VCaP (cell line): ENCODE measurements around the gene TSPO2.

Experiments
- H3K27ac ChIP-seq: fragments of 450-650 bp; 2 replicates; pipeline ENCODE4 v1.5.1; 2017
- CTCF ChIP-seq: fragments of 450-650 bp; conservative IDR thresholded peaks from 2 replicates; pipeline ENCODE4 v1.5.1; 2017; ENCODE audit warnings: mild to moderate bottlenecking, moderate library complexity

TSPO2 gene

GRCh38 chr6:41046084-41046483, 3.8 kb downstream of the TSPO2 start:
- TF ChIP-seq CTCF, result no peak

DNA sequence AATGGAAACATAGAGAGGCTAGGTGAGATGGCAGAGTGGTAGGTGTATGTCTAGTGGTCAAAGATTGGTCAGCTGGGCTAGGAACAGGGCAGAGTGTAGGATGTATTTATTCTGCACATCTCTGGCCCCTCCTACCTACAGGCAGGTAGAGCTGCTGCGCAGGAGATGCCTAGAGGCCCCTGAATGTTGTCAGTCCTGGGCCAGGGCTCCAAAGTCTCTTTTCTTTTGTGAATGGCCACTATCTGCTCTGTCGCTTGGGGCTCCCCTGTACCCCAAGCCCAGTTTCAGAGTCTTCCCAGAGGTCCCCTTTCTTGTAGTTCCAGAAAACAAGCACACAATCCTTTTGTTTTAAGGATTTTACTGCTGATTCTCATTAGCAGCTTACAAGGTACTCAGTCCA, 5.0 kb downstream of the TSPO2 start:
- no peak for TF ChIP-seq CTCF
- H3K27ac ChIP-seq, result no peak overlapping the region

More at GRCh38 chr6:41046084-41046483, 3.8 kb downstream of the TSPO2 start:
- H3K27ac ChIP-seq, result no peak overlapping the region

GRCh38 chr6:41047745-41048732, 5.8 kb downstream of the TSPO2 start:
- no peak overlapping the region for H3K27ac ChIP-seq
- no peak for TF ChIP-seq CTCF

GRCh38 chr6:41049521-41049920, 7.3 kb downstream of the TSPO2 start:
- H3K27ac ChIP-seq, result no peak overlapping the region
- TF ChIP-seq CTCF, result no peak

DNA sequence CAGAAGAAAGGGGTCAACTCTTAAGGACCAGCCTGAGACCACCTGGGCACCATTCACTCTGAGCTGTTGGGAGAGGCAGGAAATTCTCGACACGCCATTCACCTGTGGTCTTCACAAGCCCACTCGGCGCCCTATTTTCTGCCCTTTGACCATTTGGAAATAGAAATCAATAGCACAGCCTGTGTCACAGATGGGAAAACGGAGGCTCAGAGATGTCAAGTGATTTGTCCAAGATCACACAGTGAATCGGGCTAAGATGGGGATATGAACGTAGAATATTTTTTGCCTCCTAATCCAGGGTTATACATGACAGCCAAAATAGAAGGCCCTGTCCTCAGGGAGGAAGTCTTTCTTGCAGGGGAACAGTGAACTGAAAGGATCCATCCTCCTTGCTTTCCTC, 7.7 kb downstream of the TSPO2 start:
- no peak overlapping the region for H3K27ac ChIP-seq
- TF ChIP-seq CTCF, result no peak

DNA sequence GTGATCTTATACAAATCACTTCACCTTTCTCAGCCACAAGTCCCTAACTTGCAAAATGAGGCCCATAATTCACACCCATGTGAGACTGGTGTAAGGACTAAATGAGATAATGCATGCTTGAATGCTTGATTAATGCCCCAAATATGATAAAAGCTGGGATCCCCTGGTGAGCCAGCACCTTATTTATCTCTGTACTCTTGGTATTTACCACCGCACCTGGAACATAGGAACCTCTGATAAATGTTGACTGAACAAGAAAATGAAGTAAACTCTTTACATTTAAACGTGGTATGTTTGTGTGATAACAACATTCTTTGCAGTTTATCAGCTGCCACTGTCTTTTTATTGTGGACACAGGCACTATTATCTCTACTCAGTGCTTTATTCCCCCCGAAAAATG, 8.3 kb downstream of the TSPO2 start:
- no peak overlapping the region for H3K27ac ChIP-seq
- TF ChIP-seq CTCF, result no peak

DNA sequence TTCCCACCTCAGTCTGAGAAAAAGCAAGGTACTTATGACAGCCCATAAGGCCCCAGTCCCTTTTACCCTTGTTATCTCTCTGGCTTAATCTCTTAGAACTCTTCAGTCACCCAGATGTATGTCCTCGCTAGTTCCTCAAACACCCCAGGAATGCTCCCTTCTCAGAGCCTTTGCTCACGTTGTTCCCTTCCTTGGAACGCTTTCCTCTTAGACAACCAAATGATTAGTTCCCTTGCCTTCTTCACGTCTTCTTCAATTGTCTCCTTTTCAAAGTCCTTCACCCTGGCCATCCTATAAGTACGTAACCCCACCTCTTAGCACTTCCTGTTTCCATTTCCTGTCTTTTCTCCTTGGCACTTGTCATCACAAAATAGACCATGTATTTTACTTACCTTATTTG, 9.6 kb downstream of the TSPO2 start:
- TF ChIP-seq CTCF, result no peak

More for the DNA sequence above, 9.6 kb downstream of the TSPO2 start:
- H3K27ac ChIP-seq, result no peak overlapping the region
